ENCODE measurements around the gene SCLY.

Gene SCLY

DNA sequence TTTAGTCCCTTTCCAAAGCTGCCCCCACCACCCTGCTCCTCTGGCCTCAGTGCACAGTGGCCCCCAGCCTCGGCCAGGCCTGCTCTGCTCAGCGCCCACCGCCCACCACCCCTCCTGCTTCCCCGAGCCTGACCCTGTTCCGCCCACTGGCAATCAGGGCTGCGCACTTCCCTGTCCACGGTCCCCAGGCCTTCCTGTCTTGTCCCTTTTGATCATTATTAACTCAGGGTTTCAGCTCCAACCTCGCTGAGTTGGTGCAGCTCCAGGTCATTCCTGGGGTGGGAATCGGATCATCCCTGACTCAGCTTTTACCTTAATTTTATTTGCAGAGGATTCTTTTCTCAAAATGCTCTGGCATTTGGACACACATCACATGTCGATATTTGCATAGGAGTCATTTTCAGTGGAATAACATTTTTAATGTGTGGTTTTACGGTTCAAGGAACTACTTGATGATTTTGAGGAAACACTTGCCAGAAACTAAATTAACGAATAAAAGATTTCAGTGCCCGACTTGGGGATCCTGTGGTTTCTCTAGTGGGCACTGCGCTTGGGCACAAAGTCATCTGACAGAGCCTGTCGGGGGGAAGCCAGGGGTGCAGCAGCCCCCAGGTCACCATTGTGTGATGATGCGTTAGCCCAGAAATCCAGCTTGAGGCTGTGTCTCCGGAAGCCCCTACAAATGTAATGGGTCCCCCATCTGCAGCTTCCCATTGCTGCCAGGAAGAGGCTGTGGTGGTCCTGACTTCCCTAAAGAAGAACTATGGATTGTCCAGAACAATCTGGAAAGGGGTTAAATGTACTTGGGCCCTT is 38.3 kb downstream of the SCLY start:
- no peak for FAIRE-seq

DNA sequence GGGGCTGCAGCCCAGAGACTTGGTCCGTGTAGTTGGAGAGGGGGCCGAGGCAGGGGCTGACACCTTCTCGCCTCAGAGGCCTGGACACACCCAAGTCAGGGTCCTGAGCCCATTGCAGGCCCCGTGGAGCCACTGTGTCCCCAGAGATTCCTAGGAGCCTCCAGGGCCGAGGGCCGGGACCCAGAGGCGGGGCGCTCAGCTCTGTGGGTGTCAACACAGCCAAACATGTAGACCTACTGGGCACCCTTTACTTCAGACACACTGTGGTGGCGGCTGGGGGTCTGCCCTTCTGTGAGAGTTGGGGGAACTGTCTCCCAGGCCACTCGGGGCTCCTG is 38.9 kb downstream of the SCLY start:
- no peak for FAIRE-seq

GRCh38 chr2:238100049-238100820 is 39.4 kb downstream of the SCLY start, which contains the start of gene ESPNL:
Gene ESPNL (plus strand): TSS chr2:238100340. CDS start chr2:238100420, 80 bp downstream.
- no peak for FAIRE-seq

GRCh38 chr2:238100821-238101771 is 40.3 kb downstream of the SCLY start:
- no peak for FAIRE-seq

DNA sequence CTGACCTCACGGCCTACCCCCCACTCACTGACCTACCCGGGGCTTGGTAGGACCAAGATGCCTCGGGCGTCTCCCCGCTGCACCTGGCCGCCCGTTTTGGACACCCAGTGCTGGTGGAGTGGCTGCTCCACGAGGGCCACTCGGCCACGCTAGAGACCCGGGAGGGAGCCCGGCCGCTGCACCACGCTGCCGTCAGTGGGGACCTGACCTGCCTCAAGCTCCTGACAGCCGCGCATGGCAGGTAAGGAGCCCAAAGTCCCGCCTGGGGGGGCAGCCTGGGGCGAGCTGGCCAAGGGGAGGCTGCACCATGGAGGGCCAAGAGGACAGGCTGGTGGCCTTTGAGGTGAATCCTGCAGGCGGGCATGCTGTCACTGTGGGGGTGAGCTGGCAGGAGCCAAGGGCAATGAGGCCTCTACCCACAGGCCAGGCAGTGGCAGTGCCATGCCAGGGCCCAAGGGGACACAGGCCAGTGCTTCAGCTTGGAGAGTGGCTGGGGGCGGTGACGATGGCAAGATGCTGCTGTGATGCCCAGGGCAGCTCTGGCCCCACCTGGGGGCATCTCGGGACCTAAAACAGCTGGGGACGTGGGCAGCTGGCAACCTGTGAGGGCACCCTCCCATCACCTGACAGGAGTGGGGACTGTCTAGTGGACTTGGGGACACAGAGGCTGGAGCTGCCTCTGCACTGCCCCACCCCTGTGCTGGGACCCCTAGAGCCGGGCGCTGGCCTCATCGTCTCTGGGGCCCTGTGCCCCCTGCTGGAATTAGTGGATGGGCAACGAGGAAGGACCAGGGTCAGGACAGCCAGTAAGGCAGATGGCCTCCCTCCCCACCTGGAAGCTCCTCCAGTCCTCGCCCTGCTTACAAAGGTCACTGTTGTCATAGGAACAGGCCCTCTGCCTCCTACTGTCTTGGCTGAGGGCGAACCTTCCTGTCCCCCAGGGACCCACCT is 41.4 kb downstream of the SCLY start:
- FAIRE-seq, result no peak

DNA sequence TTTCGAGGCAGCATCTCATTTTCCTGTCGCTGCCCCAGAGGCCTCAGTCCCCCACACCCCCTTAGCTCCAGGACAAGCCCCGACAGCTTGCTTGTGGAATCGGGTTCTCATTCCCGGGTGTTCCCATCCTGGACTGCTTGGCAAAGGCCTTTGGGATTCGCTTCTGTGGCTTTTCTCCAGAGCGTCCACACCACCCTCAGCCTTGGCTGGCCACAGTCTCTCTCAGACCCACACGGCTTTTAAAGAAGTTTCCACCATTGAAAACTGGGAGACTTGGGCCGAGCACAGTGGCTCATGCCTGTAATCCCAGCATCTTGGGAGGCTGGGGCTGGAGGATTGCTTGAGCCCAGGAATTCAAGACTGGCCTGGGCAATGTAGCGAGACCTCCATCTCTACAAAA is 42.1 kb downstream of the SCLY start:
- no peak for FAIRE-seq

- FAIRE-seq, result no peak
These were observed 42.8 kb downstream of the SCLY start for GRCh38 chr2:238103465-238104225.

- FAIRE-seq, result no peak
These were observed 43.5 kb downstream of the SCLY start for GRCh38 chr2:238104226-238104690.

DNA sequence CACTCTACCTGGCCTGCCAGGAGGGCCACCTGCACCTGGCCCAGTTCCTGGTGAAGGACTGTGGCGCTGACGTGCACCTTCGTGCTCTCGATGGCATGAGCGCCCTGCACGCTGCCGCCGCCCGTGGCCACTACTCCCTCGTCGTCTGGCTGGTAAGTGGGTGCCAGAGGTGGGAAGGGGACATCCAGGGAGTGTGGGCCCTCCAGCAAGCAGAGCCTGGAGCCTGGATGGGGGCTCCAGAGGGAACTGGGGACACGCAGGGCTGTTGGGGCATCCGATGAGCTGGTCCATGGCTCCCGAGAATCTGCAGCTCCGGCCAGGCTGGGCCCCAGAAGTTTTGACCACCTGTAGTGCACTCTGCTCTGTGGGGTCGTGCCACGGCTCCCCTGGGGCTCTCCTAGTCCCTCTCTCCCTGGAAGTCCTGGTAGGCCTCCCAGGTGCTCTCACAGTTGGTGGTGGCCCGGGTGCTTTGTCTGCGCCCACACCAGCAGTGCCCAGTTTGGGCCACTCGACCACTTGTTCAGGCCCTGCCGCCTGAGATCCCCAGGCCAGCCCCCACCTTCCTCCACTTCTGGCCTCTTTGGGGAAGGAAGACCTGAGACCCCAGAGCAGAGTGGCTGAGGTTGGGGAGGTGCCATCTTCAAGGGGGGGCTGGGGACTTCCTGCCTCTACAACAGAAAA is 44.0 kb downstream of the SCLY start:
- no peak for FAIRE-seq

- no peak for FAIRE-seq
These were observed 44.9 kb downstream of the SCLY start for GRCh38 chr2:238105506-238106338.

DNA sequence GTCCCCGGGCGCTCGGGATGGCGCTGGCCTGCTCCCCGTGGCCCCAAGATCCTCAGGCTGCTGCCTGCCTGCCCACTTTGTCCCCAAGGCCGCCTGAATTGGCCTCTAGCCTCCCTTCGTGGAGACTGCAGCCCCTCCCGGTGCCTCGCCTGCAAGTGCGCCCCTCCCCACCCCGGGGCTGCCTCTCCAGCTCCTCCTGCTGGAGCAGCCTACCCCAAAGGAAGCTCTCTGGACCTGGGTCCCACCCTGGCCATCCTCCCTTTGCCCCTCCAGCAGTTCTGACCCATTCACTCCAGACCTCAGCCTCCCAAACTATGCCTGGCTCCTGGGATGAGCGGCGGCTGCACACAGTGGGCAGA is 45.5 kb downstream of the SCLY start:
- FAIRE-seq, result no peak

- FAIRE-seq, result no peak
These were observed 46.1 kb downstream of the SCLY start for GRCh38 chr2:238106698-238107524.

DNA sequence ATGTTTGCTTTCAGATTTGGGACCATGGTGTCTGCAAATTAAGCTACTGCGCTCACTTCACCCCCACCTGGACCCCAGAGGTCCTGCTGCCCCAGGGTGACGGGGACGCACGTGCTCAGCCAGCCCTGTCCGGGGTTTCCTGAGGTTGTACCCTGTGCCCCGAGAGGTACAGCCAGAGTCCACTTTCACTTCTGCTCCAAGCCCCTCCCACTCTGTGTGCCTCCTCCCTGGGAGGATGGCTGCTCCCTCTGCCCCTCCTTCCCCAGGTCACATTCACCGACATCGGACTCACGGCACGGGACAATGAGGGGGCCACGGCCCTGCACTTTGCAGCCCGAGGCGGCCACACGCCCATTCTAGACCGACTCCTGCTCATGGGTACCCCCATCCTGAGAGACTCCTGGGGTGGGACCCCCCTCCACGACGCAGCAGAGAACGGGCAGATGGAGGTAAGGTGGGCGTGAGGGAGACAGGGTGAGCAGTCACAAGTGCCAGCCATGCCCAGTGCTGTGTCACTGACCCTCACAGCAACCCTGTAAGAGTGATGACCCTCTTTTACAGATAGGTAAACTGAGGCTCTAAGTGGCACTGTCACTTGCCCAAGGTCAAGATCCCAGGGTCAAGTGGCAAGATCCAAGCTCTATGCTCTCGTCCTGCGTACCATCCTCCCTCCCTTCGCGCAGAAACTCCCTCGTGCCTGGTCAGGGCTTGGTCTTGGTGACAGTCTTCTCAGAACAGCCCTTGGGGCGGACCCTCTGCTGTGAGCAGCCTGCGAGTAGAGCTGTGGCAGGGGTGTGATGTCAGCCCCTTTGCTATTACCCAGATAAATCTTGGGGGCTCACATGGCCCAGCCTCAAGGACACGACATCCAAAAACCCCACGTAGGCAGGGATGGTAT is 47.0 kb downstream of the SCLY start:
- FAIRE-seq, result no peak

- no peak for FAIRE-seq
These were observed 47.8 kb downstream of the SCLY start for GRCh38 chr2:238108423-238109183.

- no peak for FAIRE-seq
These were observed 52.8 kb downstream of the SCLY start for GRCh38 chr2:238113611-238114010.

GRCh38 chr2:238114331-238114841 is 53.6 kb downstream of the SCLY start:
- FAIRE-seq, result no peak

Data from A204.1 (cell line).